HFFc6 (cell line): ENCODE results near the gene GAS7. TPM values are rescaled to one million over a fixed set of nuclear protein-coding genes. Genes with fewer than 3 reads are reported as not detected.

Source experiments
- DNase-seq: peaks from one replicate; pipeline ENCODE4 v3.0.0-alpha.2; 2018
- H3K27ac Mint-ChIP-seq: 2 replicates; pipeline ENCODE4 v1.8.0; 2020; ENCODE audit warnings: mild to moderate bottlenecking, mixed read lengths
- H3K27me3 Mint-ChIP-seq: 2 replicates; pipeline ENCODE4 v1.8.0; 2021; ENCODE audit warnings: mild to moderate bottlenecking, moderate library complexity, mixed read lengths; ENCODE audit not compliant: insufficient read depth
- H3K36me3 Mint-ChIP-seq: 2 replicates; pipeline ENCODE4 v1.8.0; 2021; ENCODE audit warnings: low read depth, mixed read lengths
- H3K4me1 Mint-ChIP-seq: 2 replicates; pipeline ENCODE4 v1.8.0; 2020; ENCODE audit warnings: low read depth, mixed read lengths
- H3K4me3 Mint-ChIP-seq: 2 replicates; pipeline ENCODE4 v1.8.0; 2020; ENCODE audit warnings: mild to moderate bottlenecking, moderate library complexity, mixed read lengths
- H3K9me3 Mint-ChIP-seq: 2 replicates; pipeline ENCODE4 v1.8.0; 2020; ENCODE audit warnings: mild to moderate bottlenecking, mixed read lengths
- total RNA-seq, 6 experiments: library from RNA; stranded (reverse); fragmentation: NEBNext Ultra II Directional; extraction: Animal tissue kit (Norgen Biotek cat#: 25700); gene quantifications; 2 replicates in 1 of 6; 3 replicates in 5 of 6; pipeline ENCODE4 v1.2.3, GENCODE V29; 2021
- TF ChIP-seq, protein P1 (sequence below): fragments of 200-600 bp; sonication (generic); IDR thresholded peaks from 2 replicates; pipeline ENCODE4 v1.5.0; 2021; ENCODE audit warnings: antibody characterized with exemption, mild to moderate bottlenecking

Gene GAS7
- total RNA-seq, 6 experiments from 2014 or later: 1.4 to 7.4 (median 3.1) TPM

DNA sequence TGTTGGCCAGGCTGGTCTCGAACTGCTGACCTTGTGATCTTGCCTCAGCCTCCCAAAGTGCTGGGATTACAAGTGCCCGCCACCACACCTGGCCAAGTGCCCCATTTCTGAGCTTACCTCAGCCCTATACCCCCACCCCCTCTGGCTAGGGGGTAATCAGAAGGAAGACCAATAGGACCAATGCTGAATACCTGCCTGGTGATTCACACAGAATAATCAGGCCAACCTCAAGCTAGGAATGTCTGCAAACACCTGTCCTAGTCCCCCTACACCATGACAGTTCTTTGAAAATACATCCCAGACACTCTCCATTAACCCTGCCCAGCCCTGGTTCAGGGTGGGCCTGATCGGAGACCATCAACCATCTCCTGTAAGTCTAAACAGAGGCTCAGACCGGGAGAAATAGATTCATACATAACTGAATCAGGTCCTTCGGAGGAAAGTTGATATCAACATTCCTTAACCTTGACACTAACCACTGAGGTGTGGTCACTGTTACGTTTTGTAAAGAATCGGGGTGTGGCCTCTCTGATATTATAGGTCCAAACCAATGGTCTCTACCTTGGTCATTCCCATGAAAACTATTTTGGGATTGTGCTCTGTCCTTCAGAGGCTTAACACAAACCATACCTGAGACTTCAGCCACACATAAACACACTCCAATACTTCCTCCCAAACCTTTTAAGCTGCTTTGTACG, 130.8 kb downstream of the GAS7 start:
- no peak for DNase-seq
- H3K4me3 Mint-ChIP-seq: no peak overlapping the region
- H3K9me3 Mint-ChIP-seq: peaks cover 13% of the 10 kb centered on the region
- H3K4me1 Mint-ChIP-seq: peaks cover 8% of the 10 kb centered on the region
- H3K27ac Mint-ChIP-seq: no peak overlapping the region
- H3K27me3 Mint-ChIP-seq: peaks cover 17% of the 10 kb centered on the region
- TF ChIP-seq, protein P1, sequence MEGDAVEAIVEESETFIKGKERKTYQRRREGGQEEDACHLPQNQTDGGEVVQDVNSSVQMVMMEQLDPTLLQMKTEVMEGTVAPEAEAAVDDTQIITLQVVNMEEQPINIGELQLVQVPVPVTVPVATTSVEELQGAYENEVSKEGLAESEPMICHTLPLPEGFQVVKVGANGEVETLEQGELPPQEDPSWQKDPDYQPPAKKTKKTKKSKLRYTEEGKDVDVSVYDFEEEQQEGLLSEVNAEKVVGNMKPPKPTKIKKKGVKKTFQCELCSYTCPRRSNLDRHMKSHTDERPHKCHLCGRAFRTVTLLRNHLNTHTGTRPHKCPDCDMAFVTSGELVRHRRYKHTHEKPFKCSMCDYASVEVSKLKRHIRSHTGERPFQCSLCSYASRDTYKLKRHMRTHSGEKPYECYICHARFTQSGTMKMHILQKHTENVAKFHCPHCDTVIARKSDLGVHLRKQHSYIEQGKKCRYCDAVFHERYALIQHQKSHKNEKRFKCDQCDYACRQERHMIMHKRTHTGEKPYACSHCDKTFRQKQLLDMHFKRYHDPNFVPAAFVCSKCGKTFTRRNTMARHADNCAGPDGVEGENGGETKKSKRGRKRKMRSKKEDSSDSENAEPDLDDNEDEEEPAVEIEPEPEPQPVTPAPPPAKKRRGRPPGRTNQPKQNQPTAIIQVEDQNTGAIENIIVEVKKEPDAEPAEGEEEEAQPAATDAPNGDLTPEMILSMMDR: no peak
- peaks cover 7% of the 10 kb centered on the region for H3K36me3 Mint-ChIP-seq

DNA sequence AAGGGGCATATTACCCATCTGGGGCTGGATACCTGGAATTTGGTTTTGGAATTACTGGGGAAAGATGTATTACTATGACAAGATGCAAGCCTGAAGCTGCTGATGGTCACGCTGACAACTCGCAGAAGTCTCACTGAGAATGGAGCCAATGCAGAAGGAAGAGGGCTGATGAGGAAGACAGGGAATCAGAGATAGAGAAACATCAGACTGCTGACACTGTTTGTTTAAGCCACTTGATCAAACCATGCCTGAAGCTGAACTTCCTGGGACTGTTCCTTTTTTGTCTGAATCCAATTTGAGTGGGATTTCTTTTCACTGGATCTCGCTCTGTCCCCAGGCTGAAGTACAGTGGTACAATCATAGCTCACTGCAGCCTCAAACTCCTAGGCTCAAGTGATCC, 133.9 kb downstream of the GAS7 start:
- DNase-seq: no peak
- H3K36me3 Mint-ChIP-seq: peaks cover 7% of the 10 kb centered on the region
- H3K27ac Mint-ChIP-seq: no peak overlapping the region
- no peak overlapping the region for H3K4me3 Mint-ChIP-seq
- peaks cover 20% of the 10 kb centered on the region for H3K27me3 Mint-ChIP-seq
- peaks cover 19% of the 10 kb centered on the region for H3K4me1 Mint-ChIP-seq
- TF ChIP-seq, protein P1: no peak
- H3K9me3 Mint-ChIP-seq: peaks cover 13% of the 10 kb centered on the region

DNA sequence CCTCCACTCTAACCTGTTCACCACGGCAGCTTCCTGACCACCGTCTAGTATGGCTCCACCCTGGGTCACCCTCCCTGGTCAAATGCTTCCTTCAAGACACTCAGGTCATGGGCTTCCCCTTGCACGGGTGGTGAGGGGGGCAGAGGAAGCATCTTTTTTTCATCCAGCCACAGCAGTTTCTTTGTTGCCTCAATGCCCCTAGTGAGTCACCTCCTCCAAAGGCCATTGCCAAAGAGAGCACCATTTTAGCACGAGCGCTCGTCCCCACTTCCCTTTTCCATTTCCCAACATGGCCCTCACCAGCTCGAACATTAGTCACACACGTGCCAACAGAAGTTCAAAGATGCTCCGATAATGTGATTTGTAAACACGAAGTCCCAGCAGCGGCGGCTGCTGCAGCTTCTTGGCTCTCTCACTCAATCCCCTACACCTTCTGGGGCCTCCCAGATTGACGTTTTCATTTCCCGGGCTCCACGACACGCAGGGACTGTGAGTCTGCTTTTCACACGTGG, 134.6 kb downstream of the GAS7 start:
- H3K27me3 Mint-ChIP-seq: peaks cover 20% of the 10 kb centered on the region
- peaks cover 13% of the 10 kb centered on the region for H3K9me3 Mint-ChIP-seq
- no peak overlapping the region for H3K4me3 Mint-ChIP-seq
- H3K4me1 Mint-ChIP-seq: peaks cover 19% of the 10 kb centered on the region
- no peak for DNase-seq
- peaks cover 7% of the 10 kb centered on the region for H3K36me3 Mint-ChIP-seq
- no peak overlapping the region for H3K27ac Mint-ChIP-seq
- TF ChIP-seq, protein P1: no peak

DNA sequence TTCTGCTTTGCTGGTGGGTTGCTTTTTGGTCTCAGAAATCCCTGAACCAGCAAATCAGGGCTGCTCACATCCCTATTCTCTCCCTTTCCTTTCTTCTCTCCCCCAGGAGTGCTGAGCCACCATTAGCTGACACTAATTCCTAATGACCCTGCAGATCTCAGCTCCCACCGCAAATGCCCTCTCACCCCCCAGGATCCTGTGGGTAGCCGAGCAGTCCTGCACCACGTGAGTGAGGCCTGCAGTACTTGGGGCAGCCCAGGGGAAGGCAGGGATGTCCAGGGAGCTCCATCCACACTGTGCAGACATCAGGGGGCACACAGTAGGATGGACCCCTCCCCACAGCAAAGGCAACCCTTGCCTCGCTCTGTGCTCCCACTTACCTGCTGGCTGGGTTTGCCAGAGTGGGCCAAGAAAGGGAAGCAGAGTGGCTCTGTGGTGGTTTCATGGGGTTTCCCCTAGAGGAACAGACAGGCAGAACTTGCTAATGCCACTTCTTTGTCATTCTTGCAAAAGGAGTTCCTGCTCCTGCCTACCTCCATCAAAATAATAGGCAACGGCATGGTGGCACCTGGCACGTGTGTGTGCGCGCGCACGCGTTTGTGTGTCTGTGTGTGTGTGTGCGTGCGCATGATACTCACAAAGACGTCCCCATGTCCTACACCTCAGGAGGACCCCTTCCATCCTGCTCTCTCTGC, 135.6 kb downstream of the GAS7 start:
- peaks cover 7% of the 10 kb centered on the region for H3K36me3 Mint-ChIP-seq
- H3K4me1 Mint-ChIP-seq: peaks cover 19% of the 10 kb centered on the region
- TF ChIP-seq, protein P1: no peak
- H3K27ac Mint-ChIP-seq: no peak overlapping the region
- H3K27me3 Mint-ChIP-seq: peaks cover 25% of the 10 kb centered on the region
- H3K9me3 Mint-ChIP-seq: peaks cover 13% of the 10 kb centered on the region
- no peak for DNase-seq
- no peak overlapping the region for H3K4me3 Mint-ChIP-seq

DNA sequence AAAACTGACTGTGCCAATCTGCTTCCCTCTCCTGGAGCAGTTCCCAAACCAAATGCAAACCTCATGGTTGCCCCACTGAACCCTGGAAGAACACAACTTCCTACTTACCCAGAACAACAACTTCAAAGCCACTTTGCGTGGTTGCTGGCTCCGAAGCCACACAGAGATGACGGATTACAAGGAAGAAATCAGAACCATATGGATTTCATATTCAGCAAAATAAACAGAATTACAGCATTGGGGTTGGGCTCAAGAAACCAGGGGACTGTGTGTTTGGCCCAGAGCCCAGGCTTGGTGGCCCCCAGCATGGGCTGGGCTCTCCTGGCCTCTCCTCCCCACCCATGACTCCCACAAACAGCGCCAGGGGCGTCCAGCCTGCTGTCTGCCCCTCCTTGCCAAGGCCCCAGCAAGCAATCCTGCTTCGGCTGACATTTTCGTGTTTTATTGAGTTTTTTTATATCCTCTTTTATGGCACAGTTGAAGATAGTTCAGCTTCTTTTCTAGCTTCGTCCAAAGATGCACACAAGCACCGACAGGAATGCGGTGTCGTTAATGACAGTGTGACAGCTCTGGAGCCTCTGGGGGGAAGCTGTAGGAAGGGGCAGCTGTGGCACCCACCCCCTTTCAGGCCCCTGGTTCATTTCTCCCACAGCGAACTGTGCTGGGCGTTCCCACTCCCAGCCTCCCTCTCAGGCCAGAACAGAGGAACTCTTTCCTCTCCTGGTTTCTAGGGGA, 137.1 kb downstream of the GAS7 start:
- Mint-ChIP-seq H3K4me1 (peaks cover 19% of the 10 kb centered on the region), H3K27me3 (peaks cover 21% of the 10 kb centered on the region), H3K36me3 (peaks cover 7% of the 10 kb centered on the region)

More for the DNA sequence above, 137.1 kb downstream of the GAS7 start:
- TF ChIP-seq, protein P1: no peak
- H3K9me3 Mint-ChIP-seq: peaks cover 13% of the 10 kb centered on the region
- peak; percentile 44 for DNase-seq
- H3K27ac Mint-ChIP-seq: peak overlapping the region; percentile 42; the same call in 1 of the 2 replicates
- no peak overlapping the region for H3K4me3 Mint-ChIP-seq
